Measurements from ENCODE around the gene MGAM2. TPM values are rescaled to one million over a fixed set of nuclear protein-coding genes. Genes with fewer than 3 reads are reported as not detected.

Gene MGAM2
- total and polyA plus RNA-seq, 10 donors = 0.03 to 12.1 (median 3.0) TPM

DNA sequence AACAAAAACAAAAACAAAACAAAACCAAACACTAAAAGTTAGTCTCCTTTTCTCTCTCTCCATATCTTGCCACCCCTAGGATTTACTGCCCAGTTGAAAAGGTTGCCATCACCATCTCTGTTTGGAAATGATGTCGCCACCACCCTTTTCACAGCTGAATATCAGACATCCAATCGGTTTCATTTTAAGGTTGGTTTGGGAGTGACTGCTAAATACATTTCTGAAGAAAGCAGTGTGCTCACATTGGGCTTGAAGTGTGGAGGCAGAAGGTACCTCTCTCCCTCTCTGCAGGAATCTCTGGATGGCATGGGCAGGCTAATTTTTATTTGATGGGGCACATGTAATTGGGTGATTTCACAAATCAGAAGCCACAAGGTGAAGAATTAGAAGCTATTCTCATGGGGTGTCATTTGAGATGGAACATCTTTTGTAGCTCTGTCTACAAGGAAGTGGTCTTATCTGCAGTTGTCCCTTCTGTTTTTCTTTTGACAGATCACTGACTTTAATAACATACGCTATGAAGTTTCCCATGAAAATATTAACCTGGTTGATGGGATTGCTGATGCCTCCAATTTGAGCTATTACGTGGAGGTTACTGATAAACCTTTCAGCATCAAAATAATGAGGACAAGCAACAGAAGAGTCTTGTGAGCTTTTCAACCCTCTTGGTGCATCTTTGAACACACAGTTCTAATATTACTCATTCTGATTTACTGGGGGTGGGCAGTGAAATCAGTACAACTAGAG, 20.1 kb downstream of the MGAM2 start:
- WGBS, 5 donors = 86 to 98% (median 92%) methylated on average over 4 of the region's 4 CpGs
- intact Hi-C loops (cut with DNase I; ENCODE audit: low total_unique reads) = no loop called here
- no peaks in the 10 kb centered on the region for H3K9me3 ChIP-seq
- no peaks in the 10 kb centered on the region for H3K27me3 ChIP-seq (replicated peaks in 1 of 7)
- H3K36me3 ChIP-seq = no peaks in the 10 kb centered on the region
- H3K27ac ChIP-seq = no peak overlapping the region
- H3K4me1 ChIP-seq = no peaks in the 10 kb centered on the region
- no peak for DNase-seq
- H3K4me3 ChIP-seq = no peak overlapping the region
- no peak for TF ChIP-seq POLR2AphosphoS5 (IDR thresholded peaks at IDR 0.05)
- TF ChIP-seq POLR2A (IDR thresholded peaks at IDR 0.05) = no peak
- TF ChIP-seq, protein P1, sequence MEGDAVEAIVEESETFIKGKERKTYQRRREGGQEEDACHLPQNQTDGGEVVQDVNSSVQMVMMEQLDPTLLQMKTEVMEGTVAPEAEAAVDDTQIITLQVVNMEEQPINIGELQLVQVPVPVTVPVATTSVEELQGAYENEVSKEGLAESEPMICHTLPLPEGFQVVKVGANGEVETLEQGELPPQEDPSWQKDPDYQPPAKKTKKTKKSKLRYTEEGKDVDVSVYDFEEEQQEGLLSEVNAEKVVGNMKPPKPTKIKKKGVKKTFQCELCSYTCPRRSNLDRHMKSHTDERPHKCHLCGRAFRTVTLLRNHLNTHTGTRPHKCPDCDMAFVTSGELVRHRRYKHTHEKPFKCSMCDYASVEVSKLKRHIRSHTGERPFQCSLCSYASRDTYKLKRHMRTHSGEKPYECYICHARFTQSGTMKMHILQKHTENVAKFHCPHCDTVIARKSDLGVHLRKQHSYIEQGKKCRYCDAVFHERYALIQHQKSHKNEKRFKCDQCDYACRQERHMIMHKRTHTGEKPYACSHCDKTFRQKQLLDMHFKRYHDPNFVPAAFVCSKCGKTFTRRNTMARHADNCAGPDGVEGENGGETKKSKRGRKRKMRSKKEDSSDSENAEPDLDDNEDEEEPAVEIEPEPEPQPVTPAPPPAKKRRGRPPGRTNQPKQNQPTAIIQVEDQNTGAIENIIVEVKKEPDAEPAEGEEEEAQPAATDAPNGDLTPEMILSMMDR (IDR thresholded peaks at IDR 0.05 in 8 of 11, conservative IDR thresholded peaks at IDR 0.05 in 3 of 11) = no peak

DNA sequence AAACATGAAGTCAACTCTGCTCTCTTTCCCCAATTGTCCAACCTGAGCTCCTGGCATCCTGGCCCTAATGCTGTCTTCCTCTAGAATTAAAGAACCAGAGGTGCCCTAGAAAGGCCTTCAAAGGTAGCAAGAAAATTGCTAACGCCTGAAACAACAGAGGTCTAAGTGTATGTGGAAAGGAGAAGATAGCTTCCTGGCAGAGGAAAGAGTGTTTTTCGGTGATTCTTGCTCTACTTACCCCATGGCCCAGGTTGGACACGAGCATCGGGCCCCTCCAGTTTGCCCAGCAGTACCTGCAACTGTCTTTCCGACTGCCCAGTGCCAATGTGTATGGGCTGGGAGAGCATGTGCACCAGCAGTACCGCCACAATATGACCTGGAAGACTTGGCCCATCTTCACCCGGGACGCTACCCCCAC, 22.2 kb downstream of the MGAM2 start:
- Histone ChIP-seq H3K36me3 (no peaks in the 10 kb centered on the region), H3K4me1 (no peaks in the 10 kb centered on the region), H3K9me3 (no peaks in the 10 kb centered on the region), H3K27me3 (replicated peaks in 1 of 7) (no peaks in the 10 kb centered on the region), H3K4me3 (no peak overlapping the region), H3K27ac (no peak overlapping the region)
- TF ChIP-seq, protein P1 (IDR thresholded peaks at IDR 0.05 in 8 of 11, conservative IDR thresholded peaks at IDR 0.05 in 3 of 11) = no peak
- TF ChIP-seq POLR2AphosphoS5 (IDR thresholded peaks at IDR 0.05) = no peak
- TF ChIP-seq POLR2A (IDR thresholded peaks at IDR 0.05) = no peak
- intact Hi-C loops (cut with DNase I; ENCODE audit: low total_unique reads) = no loop called here
- 90 to 95% (median 94%) methylated on average over 8 of the region's 8 CpGs for WGBS, 5 donors
- DNase-seq = no peak

DNA sequence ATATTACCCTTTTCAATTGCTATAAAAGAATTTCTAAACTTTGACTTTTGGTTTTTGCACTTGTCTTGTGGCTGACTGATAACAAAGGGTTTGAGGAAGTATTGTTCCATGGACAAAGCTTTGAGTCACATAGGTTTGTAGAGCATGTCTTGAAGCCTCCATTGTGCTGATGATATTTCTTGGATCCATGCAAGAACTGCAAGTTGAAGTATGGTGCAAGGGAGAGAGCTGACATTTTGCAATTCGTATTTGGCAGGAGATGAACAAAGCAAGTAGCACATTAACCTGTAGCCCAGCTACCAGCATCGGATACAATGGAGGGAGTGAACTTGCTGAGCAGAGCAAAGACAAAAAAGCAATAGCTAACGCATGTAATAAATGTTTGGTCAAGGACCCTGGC, 23.4 kb downstream of the MGAM2 start:
- Histone ChIP-seq H3K4me1 (no peaks in the 10 kb centered on the region), H3K9me3 (no peaks in the 10 kb centered on the region), H3K27ac (no peak overlapping the region), H3K36me3 (no peaks in the 10 kb centered on the region), H3K27me3 (replicated peaks in 1 of 7) (no peaks in the 10 kb centered on the region), H3K4me3 (no peak overlapping the region)
- TF ChIP-seq, protein P1 (IDR thresholded peaks at IDR 0.05 in 8 of 11, conservative IDR thresholded peaks at IDR 0.05 in 3 of 11) = no peak
- TF ChIP-seq POLR2AphosphoS5 (IDR thresholded peaks at IDR 0.05) = no peak
- TF ChIP-seq POLR2A (IDR thresholded peaks at IDR 0.05) = no peak
- intact Hi-C loops (cut with DNase I; ENCODE audit: low total_unique reads) = no loop called here
- no peak for DNase-seq
- 77 to 93% (median 83%) methylated on average over 3 of the region's 3 CpGs for WGBS, 5 donors

DNA sequence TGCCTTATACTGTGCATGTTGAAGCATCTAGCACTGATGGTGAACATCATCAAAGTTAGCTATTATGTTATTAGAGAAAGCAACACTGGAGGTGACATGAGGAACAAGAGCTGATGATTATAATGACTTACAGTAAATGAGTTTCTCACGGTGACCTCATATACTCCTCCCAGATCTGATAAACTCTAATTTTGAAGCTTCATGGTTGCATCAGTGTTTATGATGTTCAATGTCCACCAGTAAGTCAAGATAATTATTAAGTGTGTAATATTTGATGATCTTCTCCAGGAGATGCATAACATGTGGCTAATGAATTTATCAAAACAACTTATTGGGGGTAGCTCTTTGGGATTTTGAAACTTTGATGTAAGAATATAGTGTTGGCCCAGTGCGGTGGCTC, 27.5 kb downstream of the MGAM2 start:
- intact Hi-C loops (cut with DNase I; ENCODE audit: low total_unique reads) = no loop called here
- no peaks in the 10 kb centered on the region for H3K36me3 ChIP-seq

More for the DNA sequence above, 27.5 kb downstream of the MGAM2 start:
- 92 to 98% (median 94%) methylated on average over 2 of the region's 2 CpGs for WGBS, 5 donors
- DNase-seq = no peak
- no peak overlapping the region for H3K4me3 ChIP-seq
- TF ChIP-seq POLR2AphosphoS5 (IDR thresholded peaks at IDR 0.05) = no peak
- TF ChIP-seq, protein P1 (IDR thresholded peaks at IDR 0.05 in 8 of 11, conservative IDR thresholded peaks at IDR 0.05 in 3 of 11) = no peak
- TF ChIP-seq POLR2A (IDR thresholded peaks at IDR 0.05) = no peak
- H3K9me3 ChIP-seq = no peaks in the 10 kb centered on the region
- H3K27me3 ChIP-seq (replicated peaks in 1 of 7) = no peaks in the 10 kb centered on the region
- H3K27ac ChIP-seq = no peak overlapping the region
- H3K4me1 ChIP-seq = no peaks in the 10 kb centered on the region

All from spleen (tissue), 11 donors.